Airway epithelial cell (primary cell): ENCODE data around the gene PCDHGA6. TPM values are rescaled to one million over a fixed set of nuclear protein-coding genes. Genes with fewer than 3 reads are reported as not detected.

Experiments
- total RNA-seq: library from RNA; depleted of rRNA; stranded (reverse); fragments of >200 nt; gene quantifications from 2 replicates; pipeline ENCODE4 v1.2.3, GENCODE V29; 2015

PCDHGA6 gene
- total RNA-seq, result 0.37 and 0.63 TPM in 2 replicates

DNA sequence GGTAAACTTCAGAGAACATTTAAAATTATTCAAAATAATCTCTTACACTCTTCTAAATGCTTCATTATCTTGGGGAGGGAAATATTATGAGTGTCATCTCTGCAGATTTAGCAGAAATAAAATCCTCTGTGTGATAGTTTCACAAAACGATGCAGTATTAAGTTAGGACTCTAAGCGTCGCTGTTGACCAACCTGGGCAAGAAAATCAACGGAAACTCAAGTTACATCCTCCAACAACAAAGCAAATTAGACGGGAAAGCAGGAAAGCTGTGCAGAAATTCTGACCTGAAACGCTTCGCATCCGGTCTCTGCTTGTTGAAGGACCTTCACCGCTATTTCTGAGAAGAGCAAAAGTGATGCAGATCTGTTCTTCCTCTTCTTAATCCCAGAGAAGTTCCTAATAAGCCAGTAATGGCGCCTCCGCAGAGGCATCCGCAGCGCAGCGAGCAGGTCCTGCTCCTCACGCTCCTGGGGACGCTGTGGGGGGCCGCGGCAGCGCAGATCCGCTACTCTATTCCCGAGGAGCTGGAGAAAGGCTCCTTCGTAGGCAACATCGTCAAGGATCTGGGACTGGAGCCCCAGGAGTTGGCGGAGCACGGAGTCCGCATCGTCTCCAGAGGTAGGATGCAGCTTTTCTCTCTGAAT, at the start of gene PCDHGA6:
TSS of gene PCDHGA6 (plus strand) at position 219 of the 645 bp plus-strand sequence. CDS start at position 412, 193 bp downstream.

GRCh38 chr5:141330299-141331080, 43.2 kb upstream of the PCDHGA6 start, which contains the start of gene PCDHGA1:
Gene PCDHGA1 (plus strand): TSS chr5:141330514.

GRCh38 chr5:141338538-141339306, 35.0 kb upstream of the PCDHGA6 start, which contains the start of gene PCDHGA2:
Gene PCDHGA2 (plus strand): TSS chr5:141338760.

DNA sequence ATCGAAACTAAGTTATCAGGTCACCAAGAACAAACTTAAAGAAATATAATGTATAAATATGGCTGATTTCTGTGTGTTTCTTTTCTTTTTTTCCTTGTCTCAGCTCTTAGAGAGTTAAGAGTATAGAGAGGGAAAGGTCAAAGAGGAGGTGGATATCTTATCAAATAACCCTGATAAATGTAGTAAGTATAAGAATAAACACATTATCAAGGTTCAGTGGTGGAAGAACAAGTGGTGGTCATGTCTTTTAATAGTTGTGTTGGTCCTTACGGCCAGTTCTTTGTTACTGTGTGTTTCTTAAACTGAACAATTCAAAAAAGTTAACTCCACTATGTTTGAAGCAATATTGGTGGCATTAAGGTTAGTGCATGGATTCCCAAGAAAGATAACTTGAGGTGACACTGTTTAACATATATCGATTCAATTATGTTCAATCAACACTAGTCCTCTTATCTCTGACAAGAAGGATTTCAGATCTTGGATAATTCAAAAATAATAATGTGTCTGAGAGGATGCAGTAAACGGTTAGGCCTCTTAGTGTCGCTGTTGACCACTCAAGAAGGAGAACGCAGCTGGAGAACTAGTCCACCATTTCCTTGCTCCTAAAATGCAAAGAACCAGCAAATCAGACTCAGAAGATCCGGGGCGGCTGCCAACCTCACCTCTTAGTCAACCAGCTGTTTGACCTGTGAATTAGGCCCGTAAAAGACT, 30.3 kb upstream of the PCDHGA6 start, which contains the start of gene PCDHGA3:
TSS of gene PCDHGA3 (plus strand) at position 588 of the 711 bp plus-strand sequence. CDS start 205 bp downstream, outside the sequence.

DNA sequence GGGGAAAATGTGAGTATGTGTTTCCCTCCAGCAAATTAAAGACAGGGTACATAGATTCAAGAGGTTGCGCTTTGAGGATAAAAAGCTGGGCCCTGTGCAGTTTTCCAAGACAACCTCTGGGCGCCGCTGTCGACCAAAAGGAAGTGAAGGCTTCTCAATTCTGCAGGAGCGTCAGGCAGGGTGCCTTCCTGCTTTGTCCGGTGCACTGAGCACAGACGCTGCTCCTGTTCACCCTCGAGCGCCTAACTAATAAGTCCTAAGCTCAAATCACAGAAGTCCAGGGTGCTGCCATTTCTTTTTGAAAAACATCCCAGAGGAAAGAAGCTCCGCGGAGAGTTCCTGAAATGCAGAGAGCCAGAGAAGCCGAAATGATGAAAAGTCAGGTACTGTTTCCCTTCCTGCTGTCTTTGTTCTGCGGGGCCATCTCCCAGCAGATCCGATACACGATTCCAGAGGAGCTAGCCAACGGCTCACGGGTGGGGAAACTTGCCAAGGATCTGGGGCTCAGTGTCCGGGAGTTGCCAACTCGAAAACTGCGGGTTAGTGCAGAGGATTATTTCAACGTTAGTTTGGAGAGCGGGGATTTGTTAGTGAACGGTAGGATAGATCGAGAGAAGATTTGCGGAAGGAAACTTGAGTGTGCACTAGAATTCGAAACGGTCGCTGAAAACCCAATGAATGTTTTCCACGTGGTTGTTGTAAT, 23.6 kb upstream of the PCDHGA6 start, which contains the start of gene PCDHGB1:
TSS of gene PCDHGB1 (plus strand) at position 183 of the 703 bp plus-strand sequence. CDS start at position 345, 162 bp downstream.

GRCh38 chr5:141354900-141355469, 18.7 kb upstream of the PCDHGA6 start, which contains the start of gene PCDHGA4:
Gene PCDHGA4 (plus strand): TSS chr5:141355021. CDS start chr5:141355108, 87 bp downstream.

DNA sequence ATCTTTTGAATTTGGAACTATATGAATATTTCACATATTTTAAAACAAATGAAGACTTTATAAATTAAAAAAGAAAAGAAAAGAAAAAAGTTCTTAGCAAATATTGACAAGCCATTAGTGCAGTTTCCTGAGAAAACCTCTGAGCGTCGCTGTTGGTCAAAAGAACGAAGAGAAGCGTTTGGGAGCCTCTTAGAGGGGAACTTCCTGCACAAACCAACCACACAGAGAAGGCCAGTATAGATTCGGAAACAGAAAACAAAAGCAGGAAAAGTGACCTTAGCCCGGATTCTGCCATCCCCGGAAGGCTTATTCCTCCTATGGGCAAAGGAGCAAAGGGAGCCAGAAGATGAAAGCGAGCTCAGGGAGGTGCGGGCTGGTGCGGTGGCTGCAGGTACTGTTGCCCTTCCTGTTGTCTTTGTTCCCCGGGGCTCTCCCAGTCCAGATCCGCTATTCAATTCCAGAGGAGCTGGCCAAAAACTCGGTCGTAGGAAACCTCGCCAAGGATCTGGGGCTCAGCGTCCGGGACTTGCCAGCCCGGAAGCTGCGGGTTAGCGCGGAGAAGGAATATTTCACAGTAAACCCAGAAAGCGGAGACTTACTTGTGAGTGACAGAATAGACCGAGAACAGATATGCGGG, 13.8 kb upstream of the PCDHGA6 start, which contains the start of gene PCDHGB2:
TSS of gene PCDHGB2 (plus strand) at position 205 of the 637 bp plus-strand sequence. CDS start at position 347, 142 bp downstream.

DNA sequence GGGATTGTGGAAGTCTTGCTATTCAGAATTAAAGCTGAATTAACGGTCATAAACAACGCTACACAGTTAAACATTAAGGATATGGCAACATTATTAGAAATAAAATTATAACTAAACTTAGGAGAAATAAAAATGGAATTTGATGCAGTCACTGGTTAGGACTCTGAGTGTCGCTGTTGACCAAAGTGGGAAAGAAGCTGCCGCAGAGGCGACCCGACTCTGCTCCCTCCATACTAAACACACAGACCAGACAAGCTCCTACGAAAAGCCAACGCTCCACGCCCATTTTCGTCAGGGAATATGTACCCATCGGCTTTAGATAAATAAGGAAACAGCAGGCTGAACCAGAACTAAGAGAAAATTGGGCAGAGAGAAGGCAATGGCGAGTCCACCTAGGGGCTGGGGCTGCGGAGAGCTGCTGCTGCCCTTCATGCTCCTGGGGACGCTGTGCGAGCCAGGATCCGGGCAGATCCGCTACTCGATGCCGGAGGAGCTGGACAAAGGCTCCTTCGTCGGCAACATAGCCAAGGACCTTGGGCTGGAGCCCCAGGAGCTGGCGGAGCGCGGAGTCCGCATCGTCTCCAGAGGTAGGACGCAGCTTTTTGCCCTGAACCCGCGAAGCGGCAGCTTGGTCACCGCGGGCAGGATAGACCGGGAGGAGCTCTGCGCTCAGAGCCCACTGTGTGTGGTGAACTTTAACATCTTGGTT, 9.6 kb upstream of the PCDHGA6 start, which contains the start of gene PCDHGA5:
TSS of gene PCDHGA5 (plus strand) at position 211 of the 709 bp plus-strand sequence. CDS start at position 380, 169 bp downstream.

GRCh38 chr5:141369994-141370848, 3.5 kb upstream of the PCDHGA6 start, which contains the start of gene PCDHGB3:
Gene PCDHGB3 (plus strand): TSS chr5:141370242. CDS start chr5:141370395, 153 bp downstream.

DNA sequence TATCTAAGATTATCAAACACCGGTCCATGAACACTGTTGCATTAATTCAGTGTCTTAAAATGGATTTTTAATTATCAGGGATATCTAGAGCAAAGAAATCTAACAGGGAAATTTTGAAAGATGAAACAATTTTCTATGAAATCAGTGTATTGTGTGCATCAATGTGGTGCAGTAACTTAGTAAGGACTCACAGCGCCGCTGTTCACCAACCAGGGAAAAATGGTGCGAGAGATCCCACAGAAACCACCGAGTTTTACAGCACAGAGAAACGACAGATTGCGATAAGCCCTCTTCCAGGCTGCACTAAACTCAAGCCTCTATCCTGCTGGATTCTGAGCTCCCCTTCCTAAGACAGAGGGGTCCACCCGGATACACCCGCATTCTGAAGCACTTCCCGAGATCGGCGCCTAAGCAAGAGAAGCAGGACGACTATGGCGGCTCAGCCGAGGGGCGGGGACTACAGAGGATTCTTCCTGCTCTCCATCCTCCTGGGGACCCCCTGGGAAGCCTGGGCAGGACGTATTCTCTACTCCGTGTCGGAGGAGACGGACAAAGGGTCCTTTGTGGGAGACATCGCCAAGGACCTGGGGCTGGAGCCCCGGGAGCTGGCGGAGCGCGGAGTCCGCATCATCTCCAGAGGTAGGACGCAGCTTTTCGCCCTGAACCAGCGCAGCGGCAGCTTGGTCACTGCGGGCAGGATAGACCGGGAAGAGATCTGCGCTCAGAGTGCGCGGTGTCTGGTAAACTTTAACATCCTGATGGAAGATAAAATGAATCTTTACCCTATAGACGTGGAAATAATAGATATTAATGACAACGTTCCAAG, 9.0 kb downstream of the PCDHGA6 start, which contains the start of gene PCDHGA7:
TSS of gene PCDHGA7 (plus strand) at position 274 of the 826 bp plus-strand sequence. CDS start at position 432, 158 bp downstream.

DNA sequence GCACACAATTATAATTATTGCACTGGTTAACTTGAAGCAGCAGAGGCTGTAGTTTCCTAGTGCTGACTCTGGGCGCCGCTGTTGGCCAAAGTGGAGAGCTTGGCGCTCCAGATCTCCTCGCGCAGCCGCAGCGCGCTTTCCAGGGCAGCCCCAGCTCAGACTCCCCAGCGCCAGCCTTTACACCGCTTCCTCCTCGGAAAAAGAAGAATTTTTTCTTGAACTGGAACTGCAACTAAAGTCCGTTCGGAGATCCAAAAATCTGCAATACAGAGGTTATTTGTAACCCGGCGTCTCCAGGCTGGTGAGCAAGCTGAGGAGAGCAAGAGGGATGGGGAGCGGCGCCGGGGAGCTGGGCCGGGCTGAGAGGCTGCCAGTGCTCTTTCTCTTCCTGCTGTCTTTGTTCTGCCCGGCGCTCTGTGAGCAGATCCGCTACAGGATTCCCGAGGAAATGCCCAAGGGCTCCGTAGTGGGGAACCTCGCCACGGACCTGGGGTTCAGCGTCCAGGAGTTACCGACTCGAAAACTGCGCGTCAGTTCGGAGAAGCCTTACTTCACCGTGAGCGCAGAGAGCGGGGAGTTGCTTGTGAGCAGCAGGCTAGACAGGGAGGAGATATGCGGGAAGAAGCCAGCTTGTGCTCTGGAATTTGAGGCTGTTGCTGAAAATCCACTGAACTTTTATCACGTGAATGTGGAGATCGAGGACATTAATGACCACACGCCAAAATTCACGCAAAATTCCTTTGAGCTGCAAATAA, 14.0 kb downstream of the PCDHGA6 start, which contains the start of gene PCDHGB4:
TSS of gene PCDHGB4 (plus strand) at position 142 of the 755 bp plus-strand sequence. CDS start at position 329, 187 bp downstream.

GRCh38 chr5:141392429-141393198, 18.9 kb downstream of the PCDHGA6 start, which contains the start of gene PCDHGA8:
Gene PCDHGA8 (plus strand): TSS chr5:141392633. CDS start chr5:141392814, 181 bp downstream.

GRCh38 chr5:141397756-141398551, 24.3 kb downstream of the PCDHGA6 start, which contains the start of gene PCDHGB5:
Gene PCDHGB5 (plus strand): TSS chr5:141397947. CDS start chr5:141398128, 181 bp downstream.

DNA sequence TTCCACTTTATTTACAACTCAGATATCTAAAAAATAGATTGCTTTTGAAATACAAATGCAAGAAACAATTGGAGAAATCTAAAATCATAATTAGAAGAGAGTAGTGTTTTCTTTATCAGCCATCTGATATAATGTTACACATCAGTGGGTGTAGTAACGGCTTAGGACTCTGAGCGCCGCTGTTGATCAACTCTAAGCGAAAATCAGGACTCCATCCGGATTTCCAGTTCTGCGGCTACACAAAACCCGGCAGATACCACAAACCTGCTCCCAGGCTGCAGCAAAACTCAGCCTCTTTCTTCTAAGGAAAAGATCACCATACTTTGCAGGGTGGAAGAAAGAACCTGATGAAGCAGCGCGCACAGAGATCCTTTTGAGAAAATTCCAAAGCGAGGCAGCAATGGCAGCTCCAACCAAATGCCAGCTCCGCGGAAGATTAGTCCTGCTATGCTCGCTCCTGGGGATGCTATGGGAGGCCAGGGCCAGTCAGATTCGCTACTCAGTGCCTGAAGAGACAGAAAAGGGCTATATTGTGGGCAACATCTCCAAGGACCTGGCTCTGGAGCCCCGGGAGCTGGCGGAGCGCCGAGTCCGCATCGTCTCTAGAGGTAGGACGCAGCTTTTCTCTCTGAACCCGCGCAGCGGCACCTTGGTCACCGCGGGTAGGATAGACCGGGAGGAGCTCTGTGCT, 29.0 kb downstream of the PCDHGA6 start, which contains the start of gene PCDHGA9:
TSS of gene PCDHGA9 (plus strand) at position 226 of the 691 bp plus-strand sequence. CDS start at position 401, 175 bp downstream.

